Sigmoid colon (tissue), 7 donors: Measurements from ENCODE around the gene FGD3. TPM values are rescaled to one million over a fixed set of nuclear protein-coding genes. Genes with fewer than 3 reads are reported as not detected.

Experiments
- DNase-seq: peaks from one replicate; pipeline ENCODE4 v3.0.0-alpha.2; 2019
- H3K27ac ChIP-seq, 4 donors: fragments of 200-600 bp; sonication (generic); one replicate each; pipeline ENCODE4 v1.5.1; 2016 to 2019; ENCODE audit warnings: mild to moderate bottlenecking in 1 of 4
- H3K27me3 ChIP-seq, 3 donors: fragments of 200-600 bp; sonication (generic); one replicate each; pipeline ENCODE4 v1.5.1; 2019; ENCODE audit warnings: mild to moderate bottlenecking in 1 of 3
- H3K36me3 ChIP-seq, 4 donors: fragments of 200-600 bp; sonication (generic); one replicate each; pipeline ENCODE4 v1.5.1; 2016 to 2019
- H3K4me1 ChIP-seq, 4 donors: fragments of 200-600 bp; sonication (generic); one replicate each; pipeline ENCODE4 v1.5.1; 2017 to 2019
- H3K4me3 ChIP-seq, 4 donors: fragments of 200-600 bp; sonication (generic); one replicate each; pipeline ENCODE4 v1.5.1; 2017 to 2019; ENCODE audit warnings: mild to moderate bottlenecking in 2 of 4, moderate library complexity in 1 of 4
- H3K9me3 ChIP-seq, 4 donors: fragments of 200-600 bp in 3 of 4; sonication (generic) in 3 of 4; one replicate each; pipeline versions ENCODE4 v1.5.1 to v1.6.1; 2013 to 2019
- EP300 ChIP-seq, 4 donors: sonication (generic); formaldehyde crosslinking; IDR thresholded peaks; one replicate each; pipeline ENCODE4 v1.6.1; 2017; ENCODE audit warnings: antibody characterized with exemption in 4 of 4
- POLR2A ChIP-seq, 2 donors: fragments of 450-650 bp; IDR thresholded peaks; one replicate each; pipeline ENCODE4 v1.6.1; 2016; ENCODE audit warnings: antibody characterized with exemption in 2 of 2, mild to moderate bottlenecking in 2 of 2, moderate library complexity in 2 of 2
- POLR2AphosphoS5 ChIP-seq, 4 donors: sonication (generic); formaldehyde crosslinking; IDR thresholded peaks; one replicate each; pipeline ENCODE4 v1.6.1; 2017; ENCODE audit warnings: antibody characterized with exemption in 4 of 4
- WGBS, 2 donors: extraction: QIAGEN DNeasy Blood & Tissue Kit; methylation state at CpG; one replicate each; pipeline ENCODE4 v1.1.7; 2013; 5-methylcytosine and 5-hydroxymethylcytosine counted together
- intact Hi-C: fragments of 100-400 bp; cut with DNase I; formaldehyde crosslinking; loops from one replicate; pipeline ENCODE4 v1.15.1; 2023
- polyA plus RNA-seq, 3 donors: library from polyadenylated mRNA; stranded (reverse); fragments of 200-250 nt; gene quantifications; one replicate each; pipeline ENCODE4 v1.2.3, GENCODE V29; 2013
- total RNA-seq, 4 donors: library from RNA; depleted of rRNA; stranded (reverse); fragments of >200 nt; gene quantifications; one replicate each; pipeline ENCODE4 v1.1.0, GENCODE V29; 2016
- TF ChIP-seq, protein P1 (sequence below), 4 experiments: fragments of 450-650 bp in 3 of 4; fragments of 200-600 bp in 1 of 4; IDR thresholded peaks; one replicate each; pipeline ENCODE4 v1.5.1; 2016 to 2019; ENCODE audit warnings: antibody characterized with exemption in 4 of 4, mild to moderate bottlenecking in 3 of 4, moderate library complexity in 2 of 4
- donor health status: healthy with polysubstance abuse.
- donor health status: Bipolar disorder and iron deficiency.
- donor health status: healthy.

FGD3 gene
- total and polyA plus RNA-seq, 7 donors = 1.8 to 18.0 (median 3.7) TPM

DNA sequence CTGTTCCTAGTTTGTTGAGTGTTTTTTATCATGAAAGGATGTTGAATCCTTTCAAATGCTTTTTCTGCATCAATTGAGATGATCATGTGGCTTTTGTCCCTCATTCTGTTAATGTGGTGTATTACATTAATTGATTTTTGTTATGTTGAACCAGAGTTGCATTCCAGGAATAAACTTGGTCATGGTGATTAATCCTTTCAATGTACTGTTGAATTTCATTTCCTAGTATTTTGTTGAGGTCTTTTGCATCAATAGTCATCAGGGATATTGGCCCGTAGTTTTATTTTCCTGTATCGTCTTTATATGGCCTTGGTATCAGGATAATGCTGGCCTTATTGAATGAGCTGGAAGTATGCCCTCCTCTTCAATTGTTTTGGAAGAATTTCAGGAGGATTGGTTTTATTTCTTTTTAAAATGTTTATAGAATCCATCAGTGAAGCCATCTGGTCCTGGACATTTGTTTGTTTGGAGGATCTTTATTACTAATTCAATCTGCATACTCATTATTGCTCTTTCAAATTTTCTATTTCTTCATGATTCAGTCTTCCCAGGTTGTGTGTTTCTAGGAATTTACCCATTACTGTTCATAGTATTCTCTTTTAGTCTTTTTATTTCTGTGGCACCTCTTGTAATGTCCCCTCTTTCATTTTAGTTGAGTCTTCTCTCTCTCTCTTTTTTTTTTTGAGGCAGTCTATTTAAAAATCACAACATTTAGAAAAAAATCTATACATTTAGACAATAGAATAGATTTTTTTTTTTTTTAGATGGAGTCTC is 32.1 kb downstream of the FGD3 start:
- no peaks in the 10 kb centered on the region for H3K27me3 ChIP-seq
- intact Hi-C loops = no loop called here
- H3K36me3 ChIP-seq = no peaks in the 10 kb centered on the region
- H3K4me1 ChIP-seq = peaks cover 0 to 8% (median 0%) of the 10 kb centered on the region in 4 donors
- no peak for DNase-seq
- TF ChIP-seq EP300 (IDR thresholded peaks at IDR 0.05) (no peak), POLR2A (IDR thresholded peaks at IDR 0.05) (no peak), POLR2AphosphoS5 (IDR thresholded peaks at IDR 0.05) (no peak)
- TF ChIP-seq, protein P1, sequence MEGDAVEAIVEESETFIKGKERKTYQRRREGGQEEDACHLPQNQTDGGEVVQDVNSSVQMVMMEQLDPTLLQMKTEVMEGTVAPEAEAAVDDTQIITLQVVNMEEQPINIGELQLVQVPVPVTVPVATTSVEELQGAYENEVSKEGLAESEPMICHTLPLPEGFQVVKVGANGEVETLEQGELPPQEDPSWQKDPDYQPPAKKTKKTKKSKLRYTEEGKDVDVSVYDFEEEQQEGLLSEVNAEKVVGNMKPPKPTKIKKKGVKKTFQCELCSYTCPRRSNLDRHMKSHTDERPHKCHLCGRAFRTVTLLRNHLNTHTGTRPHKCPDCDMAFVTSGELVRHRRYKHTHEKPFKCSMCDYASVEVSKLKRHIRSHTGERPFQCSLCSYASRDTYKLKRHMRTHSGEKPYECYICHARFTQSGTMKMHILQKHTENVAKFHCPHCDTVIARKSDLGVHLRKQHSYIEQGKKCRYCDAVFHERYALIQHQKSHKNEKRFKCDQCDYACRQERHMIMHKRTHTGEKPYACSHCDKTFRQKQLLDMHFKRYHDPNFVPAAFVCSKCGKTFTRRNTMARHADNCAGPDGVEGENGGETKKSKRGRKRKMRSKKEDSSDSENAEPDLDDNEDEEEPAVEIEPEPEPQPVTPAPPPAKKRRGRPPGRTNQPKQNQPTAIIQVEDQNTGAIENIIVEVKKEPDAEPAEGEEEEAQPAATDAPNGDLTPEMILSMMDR (IDR thresholded peaks at IDR 0.05) = no peak
- peaks cover 0 to 3% (median 0%) of the 10 kb centered on the region in 4 donors for H3K9me3 ChIP-seq
- 79 to 82% methylated on average over 2 of the region's 2 CpGs for WGBS, 2 donors
- no peak overlapping the region for H3K4me3 ChIP-seq
- no peak overlapping the region for H3K27ac ChIP-seq

DNA sequence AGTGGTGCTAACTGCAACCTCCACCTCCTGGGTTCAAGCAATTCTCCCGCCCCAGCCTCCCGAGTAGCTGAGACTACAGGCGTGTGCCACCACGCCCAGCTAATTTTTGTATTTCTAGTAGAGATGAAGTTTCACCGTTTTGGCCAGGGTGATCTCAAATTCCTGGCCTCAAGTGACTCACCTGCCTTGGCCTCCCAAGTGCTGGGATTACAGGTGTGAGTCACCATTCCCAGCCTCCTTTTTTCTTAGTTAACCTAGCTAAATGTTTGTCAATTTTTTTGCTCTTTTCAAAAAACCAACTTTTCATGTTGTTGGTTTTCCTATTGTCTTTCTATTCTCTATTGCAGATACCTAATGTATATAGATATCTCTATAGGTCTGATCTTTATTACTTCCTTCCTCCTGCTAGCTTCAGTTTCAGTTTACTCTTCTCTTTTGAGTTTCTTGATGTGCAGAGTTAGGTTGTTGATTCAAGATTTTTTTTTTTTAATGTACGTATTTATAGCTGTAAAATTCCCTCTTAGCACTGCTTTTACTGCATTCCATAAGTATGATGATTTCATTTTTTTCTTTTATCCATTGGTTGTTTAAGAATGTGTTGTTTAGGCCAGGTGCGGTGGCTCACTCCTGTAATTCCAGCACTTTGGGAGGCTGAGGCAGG is 32.9 kb downstream of the FGD3 start:
- no peak overlapping the region for H3K4me3 ChIP-seq
- no peak overlapping the region for H3K27ac ChIP-seq
- H3K9me3 ChIP-seq = peaks cover 0 to 3% (median 0%) of the 10 kb centered on the region in 4 donors
- no peaks in the 10 kb centered on the region for H3K27me3 ChIP-seq
- no peaks in the 10 kb centered on the region for H3K36me3 ChIP-seq
- DNase-seq = no peak
- TF ChIP-seq, protein P1 (IDR thresholded peaks at IDR 0.05) = no peak
- TF ChIP-seq POLR2A (IDR thresholded peaks at IDR 0.05) (no peak), POLR2AphosphoS5 (IDR thresholded peaks at IDR 0.05) (no peak), EP300 (IDR thresholded peaks at IDR 0.05) (no peak)
- peaks cover 0 to 8% (median 0%) of the 10 kb centered on the region in 4 donors for H3K4me1 ChIP-seq
- intact Hi-C loops = no loop called here
- 72 to 75% methylated on average over 7 of the region's 7 CpGs for WGBS, 2 donors

DNA sequence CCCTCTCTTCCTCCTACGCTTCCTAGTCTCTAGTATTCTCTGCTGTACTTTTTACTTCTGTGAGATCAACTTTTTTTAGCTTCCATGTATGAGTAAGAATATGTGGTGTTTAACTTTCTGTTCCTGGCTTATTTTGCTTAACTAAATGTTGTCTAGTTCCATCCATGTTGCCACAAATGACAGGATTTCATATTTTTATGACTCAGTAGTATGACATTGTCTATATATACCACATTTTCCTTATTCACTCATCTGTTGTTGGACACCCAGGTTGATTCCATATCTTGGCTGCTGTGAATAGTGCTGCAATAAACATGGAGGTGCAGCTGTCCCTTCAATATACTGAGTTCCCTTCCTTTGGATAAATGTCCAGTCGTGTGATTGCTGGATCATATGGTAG is 34.8 kb downstream of the FGD3 start:
- no peak for DNase-seq
- H3K9me3 ChIP-seq = peaks cover 0 to 3% (median 0%) of the 10 kb centered on the region in 4 donors
- 95% methylated on average over 2 of the region's 2 CpGs for WGBS, 2 donors
- no peaks in the 10 kb centered on the region for H3K27me3 ChIP-seq
- H3K27ac ChIP-seq = no peak overlapping the region
- H3K4me1 ChIP-seq = peaks cover 0 to 8% (median 0%) of the 10 kb centered on the region in 4 donors
- no peak overlapping the region for H3K4me3 ChIP-seq
- no peaks in the 10 kb centered on the region for H3K36me3 ChIP-seq
- intact Hi-C loops = no loop called here
- TF ChIP-seq, protein P1 (IDR thresholded peaks at IDR 0.05) = no peak
- TF ChIP-seq POLR2AphosphoS5 (IDR thresholded peaks at IDR 0.05) (no peak), POLR2A (IDR thresholded peaks at IDR 0.05) (no peak), EP300 (IDR thresholded peaks at IDR 0.05) (no peak)

- 66 to 75% methylated on average over 2 of the region's 2 CpGs for WGBS, 2 donors
- TF ChIP-seq, protein P1 (IDR thresholded peaks at IDR 0.05) = no peak
- no peak for TF ChIP-seq POLR2A (IDR thresholded peaks at IDR 0.05)
- TF ChIP-seq POLR2AphosphoS5 (IDR thresholded peaks at IDR 0.05) = no peak
- TF ChIP-seq EP300 (IDR thresholded peaks at IDR 0.05) = no peak
These were observed 36.8 kb downstream of the FGD3 start for GRCh38 chr9:92983984-92984589.

More at GRCh38 chr9:92983984-92984589, 36.8 kb downstream of the FGD3 start:
- peaks cover 0 to 3% (median 0%) of the 10 kb centered on the region in 4 donors for H3K9me3 ChIP-seq
- H3K27me3 ChIP-seq = no peaks in the 10 kb centered on the region
- no peak overlapping the region for H3K4me3 ChIP-seq
- no peaks in the 10 kb centered on the region for H3K36me3 ChIP-seq
- intact Hi-C loops = no loop called here
- no peaks in the 10 kb centered on the region for H3K4me1 ChIP-seq
- no peak for DNase-seq
- no peak overlapping the region for H3K27ac ChIP-seq
